Prostate gland (tissue), 2 donors: ENCODE data around the gene IDS.

Experiments
- CTCF ChIP-seq, 4 experiments: fragments of 200-600 bp in 2 of 4; fragments of 450-650 bp in 2 of 4; sonication (generic) in 2 of 4; IDR thresholded peaks; 1 replicate in 3 of 4; 2 replicates in 1 of 4; pipeline ENCODE4 v1.5.1; 2016 to 2019; ENCODE audit warnings: antibody characterized with exemption in 4 of 4, mild to moderate bottlenecking in 2 of 4, moderate library complexity in 2 of 4
- POLR2A ChIP-seq: fragments of 450-650 bp; IDR thresholded peaks from one replicate; pipeline ENCODE4 v1.6.1; 2016; ENCODE audit warnings: antibody characterized with exemption, mild to moderate bottlenecking
- POLR2AphosphoS5 ChIP-seq: sonication (generic); formaldehyde crosslinking; IDR thresholded peaks from one replicate; pipeline ENCODE4 v1.6.1; 2017; ENCODE audit warnings: antibody characterized with exemption

GRCh38 chrX:149511081-149511480 lies 6.0 kb upstream of the IDS start:
- TF ChIP-seq CTCF (IDR thresholded peaks at IDR 0.05) (no peak), POLR2A (no peak), POLR2AphosphoS5 (no peak)
